NCI-H1105 (cell line): ENCODE results near the gene PIP4K2A.

Experiments
- DNase-seq: peaks from one replicate; lab custom pipeline; 2025; lab: John Stamatoyannopoulos, UW

The PIP4K2A gene

DNA sequence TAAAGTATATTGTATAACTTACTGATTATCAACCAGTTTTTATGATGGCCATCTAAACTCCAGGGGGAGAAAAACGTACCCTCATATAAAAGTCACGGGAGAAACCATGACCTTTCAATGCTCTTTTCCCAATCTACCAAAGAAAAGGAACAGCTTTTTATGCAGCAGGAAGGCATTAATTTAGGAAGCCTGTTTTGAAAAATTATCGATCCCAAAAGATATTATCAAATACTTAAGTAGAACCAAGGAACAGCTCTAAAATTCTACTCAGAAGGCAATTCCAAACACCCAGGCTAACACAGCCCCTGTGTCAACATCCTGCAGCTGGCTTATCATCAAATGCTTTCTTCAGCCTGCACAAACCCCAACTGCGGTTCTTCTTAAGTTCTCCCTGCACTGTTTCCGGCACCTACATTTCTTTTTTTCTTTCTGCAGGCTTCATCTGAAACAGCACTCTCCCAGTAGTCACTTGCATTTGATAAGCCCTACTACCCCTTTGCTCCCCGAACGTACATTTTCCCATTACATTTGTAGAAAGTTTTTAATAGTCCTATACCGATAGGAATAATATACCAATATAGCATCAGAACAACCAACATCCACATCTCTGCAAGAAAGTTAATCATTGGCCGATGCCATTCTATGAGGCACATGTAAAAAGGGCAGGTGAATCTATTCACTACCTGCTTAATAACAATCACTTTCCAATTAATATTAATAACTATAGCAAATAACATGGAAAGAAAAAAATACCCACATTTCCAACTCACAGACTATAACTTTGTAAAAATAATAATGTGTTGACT, 47.9 kb downstream of the PIP4K2A start:
- no peak for DNase-seq

GRCh38 chr10:22665329-22665728, 49.0 kb downstream of the PIP4K2A start:
- DNase-seq: no peak

DNA sequence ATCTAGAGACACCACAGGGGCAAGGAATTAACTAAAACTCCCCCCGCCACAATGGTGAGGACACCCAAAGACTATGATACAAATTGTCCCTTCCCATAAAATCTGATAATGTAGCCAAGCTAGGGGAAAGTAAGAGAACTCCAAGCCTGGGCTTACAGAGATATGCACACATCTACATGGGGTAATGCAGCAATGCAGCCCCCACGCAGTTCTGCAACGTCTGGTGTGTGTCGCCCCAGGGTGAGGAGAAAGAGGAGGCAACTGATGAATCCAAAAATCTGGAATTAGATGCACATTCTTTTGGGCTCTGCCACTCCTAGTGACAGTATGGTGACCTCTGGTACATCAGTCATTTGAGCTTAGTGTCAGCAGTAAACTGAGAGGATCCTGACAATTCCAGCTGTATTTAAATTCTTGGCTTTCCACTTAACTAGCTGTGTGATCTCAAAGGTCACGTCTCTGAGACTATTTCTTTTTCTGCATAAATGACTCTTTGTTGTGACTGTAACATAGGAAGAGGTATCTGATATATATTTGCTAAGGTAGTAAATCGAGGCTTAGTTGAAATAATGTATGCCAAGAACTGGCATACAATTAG, 51.5 kb downstream of the PIP4K2A start:
- no peak for DNase-seq

DNA sequence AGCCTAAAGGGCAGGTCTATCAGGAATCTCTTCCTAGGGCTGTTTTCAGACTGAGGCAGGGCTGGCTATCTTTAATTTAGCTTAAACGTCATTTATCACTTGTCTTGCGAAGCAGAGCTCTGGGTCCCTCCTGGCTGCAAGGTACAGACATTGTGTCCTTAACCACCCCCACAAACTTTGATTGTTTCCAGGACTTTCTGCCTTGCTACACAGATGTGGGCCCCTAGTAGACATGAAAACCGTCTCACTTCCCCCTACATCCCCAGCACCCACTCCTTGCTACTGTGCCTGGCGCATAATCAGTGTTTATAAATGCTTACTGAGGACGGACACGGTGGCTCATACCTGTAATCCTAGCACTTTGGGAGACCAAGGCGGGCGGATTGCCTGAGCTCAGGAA, 54.5 kb downstream of the PIP4K2A start:
- DNase-seq: no peak

GRCh38 chr10:22658745-22659410, 55.5 kb downstream of the PIP4K2A start:
- no peak for DNase-seq

DNA sequence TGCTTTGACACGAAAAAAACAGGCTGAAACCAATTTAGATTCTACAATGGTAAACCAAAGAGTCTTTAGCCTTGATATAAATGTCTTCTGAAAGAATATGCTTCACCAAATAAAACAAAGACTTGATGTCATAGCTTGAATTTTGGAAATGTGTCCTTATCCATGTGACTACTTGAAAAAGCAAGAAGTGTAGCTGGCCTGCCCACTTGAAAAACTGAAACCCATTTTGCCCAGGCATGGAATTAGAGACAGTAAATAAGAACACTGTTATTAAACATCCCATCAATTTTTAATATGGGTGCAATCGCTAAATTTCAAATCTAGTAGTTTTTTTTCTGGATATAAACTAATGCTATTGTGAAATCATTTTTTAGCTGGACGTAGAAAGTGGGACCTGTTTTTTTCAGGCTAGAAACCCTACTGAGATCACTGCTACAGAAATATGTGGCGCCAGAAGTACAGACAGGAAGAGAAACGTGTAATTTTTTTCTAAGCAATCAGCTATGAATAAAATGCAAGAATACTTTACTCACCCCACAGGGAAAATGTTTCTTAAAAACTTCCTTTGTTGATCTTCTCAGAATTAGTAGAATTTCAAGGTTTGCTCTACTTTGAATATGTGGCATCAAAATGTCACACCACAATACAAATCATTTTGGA, 56.7 kb downstream of the PIP4K2A start:
- DNase-seq: no peak

DNA sequence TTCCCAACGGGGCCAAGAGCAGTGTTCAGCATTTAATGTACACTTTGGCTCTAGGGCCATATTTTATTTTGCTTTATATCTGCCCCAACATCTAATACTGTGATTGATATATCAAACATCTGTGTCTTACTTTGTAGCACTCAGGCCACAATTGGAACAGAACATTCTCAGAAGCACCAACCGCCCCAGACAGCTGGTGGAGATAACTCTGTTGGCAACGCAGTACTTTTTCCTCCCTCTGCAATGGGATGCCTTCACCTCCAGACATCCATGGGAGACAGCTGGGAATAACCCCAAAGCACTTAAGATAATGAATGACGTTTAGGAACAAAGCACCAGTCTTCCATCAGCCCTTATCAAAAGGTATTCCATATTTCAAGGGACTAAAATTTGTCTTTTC, 57.4 kb downstream of the PIP4K2A start:
- DNase-seq: no peak

DNA sequence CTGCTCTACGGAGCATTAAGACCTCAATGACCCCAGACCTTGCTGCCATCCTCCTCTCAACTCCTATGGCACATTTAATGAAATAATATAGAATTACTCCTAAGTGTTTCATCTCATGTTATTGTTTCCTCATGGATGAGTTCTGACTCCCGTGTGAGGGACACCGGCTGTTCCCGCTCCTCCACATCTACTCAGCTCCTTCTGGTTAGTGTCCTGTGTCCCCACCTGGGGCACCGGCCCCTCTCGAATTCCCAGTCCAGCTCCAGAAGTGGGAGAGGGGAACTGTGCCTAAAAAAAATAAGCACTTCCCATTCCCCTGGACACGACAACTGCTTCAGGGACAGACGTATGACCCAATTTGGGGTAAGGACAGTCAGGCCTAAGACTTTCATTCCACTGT, 58.3 kb downstream of the PIP4K2A start:
- DNase-seq: no peak

GRCh38 chr10:22655312-22655981, 58.9 kb downstream of the PIP4K2A start:
- no peak for DNase-seq

- DNase-seq: no peak
These were observed 61.3 kb downstream of the PIP4K2A start for GRCh38 chr10:22652988-22653481.

GRCh38 chr10:22651276-22651980, 63.0 kb downstream of the PIP4K2A start:
- DNase-seq: no peak

GRCh38 chr10:22649994-22650393, 64.4 kb downstream of the PIP4K2A start:
- DNase-seq: no peak

- DNase-seq: no peak
These were observed 65.0 kb downstream of the PIP4K2A start for GRCh38 chr10:22649390-22649841.

DNA sequence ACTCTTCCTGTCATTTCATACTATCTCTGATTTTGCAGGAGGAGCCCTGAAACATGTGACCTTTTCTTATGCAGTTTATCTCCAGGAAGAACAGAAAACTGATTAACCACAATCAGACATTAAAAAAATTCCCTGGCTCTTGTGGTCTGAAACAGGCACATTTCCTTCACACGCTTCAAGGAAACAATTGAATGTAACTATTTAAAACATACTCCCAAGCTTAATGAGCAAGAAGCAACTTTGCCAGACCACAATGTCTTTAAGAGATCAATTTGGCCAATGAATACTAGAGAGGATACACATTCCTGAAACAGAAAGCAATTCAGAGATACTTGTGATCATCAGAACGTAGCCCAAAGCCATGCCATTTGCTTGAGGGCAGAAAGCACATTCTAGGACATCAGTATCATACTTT, 65.8 kb downstream of the PIP4K2A start:
- DNase-seq: no peak

- no peak for DNase-seq
These were observed 67.1 kb downstream of the PIP4K2A start for GRCh38 chr10:22647244-22647643.

DNA sequence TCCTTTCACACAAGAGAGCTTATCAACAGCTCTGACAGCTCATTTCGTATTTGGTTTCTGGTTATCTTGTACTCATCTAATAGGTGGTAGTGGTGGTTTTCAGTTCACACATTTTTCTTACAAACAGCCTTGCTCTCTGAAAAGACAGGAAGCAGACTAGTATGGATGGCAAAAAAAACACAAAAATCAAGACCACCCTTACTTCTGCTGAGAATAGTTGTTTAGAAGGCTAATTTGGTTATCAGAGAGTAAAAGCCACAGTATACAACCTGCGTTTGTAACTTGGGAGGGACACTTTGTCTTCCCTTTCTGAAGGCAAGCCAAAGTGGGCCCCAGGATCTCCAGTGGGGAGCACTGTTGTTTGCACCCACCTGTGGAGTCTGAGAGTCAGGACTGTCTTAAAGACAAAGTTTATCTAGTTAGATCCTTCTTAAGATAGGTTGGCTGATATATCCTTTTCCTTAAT, 68.0 kb downstream of the PIP4K2A start:
- DNase-seq: no peak

DNA sequence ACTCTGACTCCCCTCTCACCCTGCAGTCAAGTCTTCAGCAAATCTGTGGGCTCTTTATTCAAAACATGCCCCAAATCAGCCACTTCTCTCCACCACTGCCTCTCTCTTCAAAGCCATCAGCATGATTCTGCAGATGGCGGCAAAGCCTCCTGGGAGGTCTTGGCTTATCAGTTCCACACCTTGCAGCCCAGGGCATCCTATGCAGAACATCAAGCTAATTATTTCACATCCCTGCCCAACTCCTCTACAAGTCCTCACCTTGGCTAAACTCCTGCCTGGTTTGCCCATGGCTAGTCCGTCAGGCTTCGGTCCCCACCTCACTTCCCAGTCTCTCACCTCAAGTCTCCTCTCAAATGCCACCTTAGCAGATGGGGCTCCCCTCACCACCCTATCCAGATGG, 70.2 kb downstream of the PIP4K2A start:
- DNase-seq: no peak

- DNase-seq: no peak
These were observed 70.6 kb downstream of the PIP4K2A start for GRCh38 chr10:22643775-22644174.

- no peak for DNase-seq
These were observed 71.3 kb downstream of the PIP4K2A start for GRCh38 chr10:22643116-22643515.

DNA sequence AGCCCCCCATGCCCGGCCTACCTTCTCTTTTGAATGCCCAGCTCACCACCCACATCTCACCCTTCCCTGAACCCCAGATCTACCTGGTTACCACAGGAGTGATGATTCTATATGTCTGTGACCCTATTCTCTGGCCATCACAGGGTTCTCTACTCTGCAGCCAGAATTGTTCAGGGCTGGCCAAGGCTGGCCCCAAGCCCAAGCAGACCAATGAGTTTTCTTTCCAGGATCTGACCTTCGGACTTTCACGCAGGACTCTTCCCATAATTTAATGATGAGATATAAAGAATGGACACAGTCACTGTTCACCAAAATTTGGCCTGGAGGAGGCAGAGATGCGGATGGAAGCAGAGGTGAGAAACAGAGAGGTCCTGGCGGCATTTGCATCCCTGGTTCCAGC, 72.6 kb downstream of the PIP4K2A start:
- no peak for DNase-seq

- DNase-seq: no peak
These were observed 74.0 kb downstream of the PIP4K2A start for GRCh38 chr10:22640359-22640758.
